GM21576 (cell line): Measurements from ENCODE around the gene LAIR1.
"Not testable (repeated sequence)": the region's sequence is repeated elsewhere in the genome, so short reads cannot be mapped to it uniquely, and the experiment has no call there.

ENCODE experiments used
- ATAC-seq: cut with Tn5 transposase; IDR thresholded peaks from one replicate; pipeline ENCODE4 v1.9.1; 2021; ENCODE audit warnings: mild to moderate bottlenecking, moderate library complexity; ENCODE audit not compliant: unreplicated experiment

Gene LAIR1

DNA sequence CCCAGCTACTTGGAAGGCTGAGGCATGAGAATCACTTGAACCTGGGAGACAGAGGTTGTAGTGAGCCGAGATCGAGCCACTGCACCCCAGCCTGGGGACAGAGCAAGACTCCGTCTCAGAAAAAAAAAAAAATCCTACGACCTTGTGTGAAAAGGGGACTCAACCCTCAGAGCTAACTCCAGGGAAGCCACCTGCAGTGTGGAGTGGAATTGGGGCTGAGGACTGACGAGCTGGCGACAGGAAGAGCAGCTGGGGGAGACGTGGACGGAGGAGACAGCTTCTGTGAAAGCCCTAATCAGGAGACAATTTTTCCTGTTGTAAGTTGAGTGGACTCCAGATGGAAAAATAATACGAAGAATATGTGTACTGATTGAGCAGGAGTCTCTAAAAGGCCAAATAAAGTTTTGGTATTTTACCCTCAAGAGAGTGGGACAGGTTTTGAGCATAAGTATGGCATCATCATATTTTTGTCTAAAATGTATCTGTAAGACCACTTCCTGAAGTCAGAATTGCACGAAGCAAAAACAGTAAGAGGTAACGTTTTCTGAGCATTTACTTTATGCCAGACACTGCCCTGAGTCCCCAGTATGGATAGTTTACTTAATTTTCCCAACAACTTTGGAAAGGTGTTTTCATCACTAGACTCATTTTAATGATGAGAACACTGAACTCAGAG lies 12.0 kb upstream of the LAIR1 start:
- no peak for ATAC-seq

DNA sequence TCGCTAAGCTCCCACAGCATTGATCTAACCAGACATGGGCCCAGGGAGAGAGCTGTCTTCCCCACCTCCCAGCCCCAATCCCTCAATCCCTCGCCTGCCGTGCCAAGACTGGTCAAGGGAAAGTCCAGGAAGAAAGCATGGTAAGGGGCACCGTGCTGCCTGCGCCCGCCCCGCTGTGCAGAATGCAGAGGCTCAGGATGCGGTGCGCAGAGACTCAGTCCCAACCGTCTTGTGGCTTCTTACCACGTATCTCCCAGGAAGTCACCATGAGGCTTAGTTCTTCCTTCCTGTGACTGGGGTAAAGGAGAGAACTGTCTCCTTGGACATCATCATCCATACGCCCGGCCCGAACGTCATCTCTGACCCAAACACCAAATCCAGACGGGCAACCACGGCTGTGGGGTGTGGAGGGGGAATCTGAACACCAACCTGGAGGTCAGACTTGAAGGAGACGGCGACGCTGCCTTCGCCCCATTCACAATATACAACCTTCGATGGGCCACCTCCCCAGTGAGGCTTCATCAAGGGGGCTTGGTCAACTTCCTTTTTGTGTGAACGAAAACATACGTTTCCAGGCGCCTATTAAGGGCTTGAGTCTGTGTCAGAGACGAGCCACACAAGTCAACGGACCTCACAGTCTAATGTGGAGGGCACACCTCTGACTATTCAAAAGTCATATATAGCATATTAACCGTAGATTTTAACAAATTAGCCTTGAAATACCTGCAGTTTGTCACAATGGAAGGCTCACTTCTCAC lies 10.6 kb upstream of the LAIR1 start:
- not testable (repeated sequence) for ATAC-seq

DNA sequence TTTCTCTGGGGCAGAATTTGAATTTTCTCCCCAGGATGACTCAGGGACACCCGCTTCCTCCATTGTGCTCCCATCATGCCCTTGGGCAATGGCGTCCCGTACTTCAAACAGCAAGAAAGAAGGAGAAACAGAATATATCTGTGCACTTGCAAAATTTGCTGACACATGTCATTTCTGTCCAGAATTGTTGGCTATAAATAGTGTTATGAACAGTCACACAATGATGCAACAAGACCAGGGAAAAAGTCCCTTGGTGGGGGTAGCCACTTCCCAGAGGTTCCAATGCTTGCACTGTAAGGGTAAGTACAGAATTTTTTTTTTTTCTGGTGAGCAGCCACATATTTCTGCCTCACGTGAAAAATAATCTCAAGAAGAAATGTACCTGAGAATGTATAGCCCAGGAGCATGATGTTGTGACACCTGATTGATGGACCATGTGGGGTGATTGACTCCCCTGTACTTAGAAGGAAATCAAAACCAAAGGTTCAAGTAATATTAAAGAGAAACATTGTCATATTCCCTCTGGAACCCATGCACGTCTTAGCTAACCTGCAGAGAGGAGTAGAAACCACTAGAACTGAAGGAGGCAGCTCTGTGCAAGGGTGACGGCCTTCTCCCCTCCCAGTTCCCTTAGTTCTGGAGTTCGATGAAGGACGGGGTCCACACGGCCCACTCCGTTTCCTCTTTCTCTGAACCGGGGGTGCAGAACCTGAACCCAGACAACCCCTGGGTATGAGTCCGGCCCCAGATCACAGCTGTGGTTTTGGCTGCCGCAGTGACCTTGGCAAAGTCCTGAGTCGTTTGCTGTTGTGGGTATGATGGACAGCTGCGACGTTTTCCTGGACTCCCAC lies 9.3 kb upstream of the LAIR1 start:
- ATAC-seq, result no peak

DNA sequence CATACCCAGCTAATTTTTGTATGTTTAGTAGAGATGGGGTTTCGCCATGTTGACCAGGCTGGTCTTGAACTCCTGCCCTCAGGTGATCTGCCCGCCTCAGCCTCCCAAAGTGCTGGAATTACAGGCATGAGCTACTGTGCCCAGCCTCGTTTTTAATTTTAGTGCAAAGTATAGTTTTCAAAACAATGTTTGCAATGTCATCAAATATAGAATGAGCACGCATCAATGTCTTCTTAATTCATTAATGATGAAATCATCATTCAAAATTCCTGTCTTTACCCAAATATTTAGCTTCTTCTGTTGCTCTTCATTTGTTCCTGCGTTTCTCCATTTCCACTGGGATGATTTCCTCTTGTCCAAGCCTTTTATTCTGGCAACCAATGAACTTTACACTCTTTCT lies 6.7 kb upstream of the LAIR1 start:
- ATAC-seq, result not testable (repeated sequence)

DNA sequence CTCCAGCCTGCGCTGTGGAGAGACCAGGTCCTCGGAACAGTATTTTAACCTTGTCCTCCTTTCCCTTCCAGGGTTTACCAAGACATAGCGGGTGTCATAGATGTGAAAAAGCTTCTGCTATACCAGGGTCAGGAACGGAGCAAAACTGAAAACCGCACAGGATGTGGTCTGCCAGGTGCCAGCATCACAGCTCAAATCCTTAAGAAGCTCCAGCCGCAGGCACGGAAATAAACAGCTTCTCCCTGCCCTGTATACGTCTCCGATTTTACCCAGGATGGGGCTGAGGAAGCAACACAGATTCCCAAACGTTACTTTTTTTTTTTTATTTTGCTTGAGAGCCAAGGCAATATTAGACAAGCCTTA lies 5.7 kb upstream of the LAIR1 start:
- ATAC-seq, result not testable (repeated sequence)

DNA sequence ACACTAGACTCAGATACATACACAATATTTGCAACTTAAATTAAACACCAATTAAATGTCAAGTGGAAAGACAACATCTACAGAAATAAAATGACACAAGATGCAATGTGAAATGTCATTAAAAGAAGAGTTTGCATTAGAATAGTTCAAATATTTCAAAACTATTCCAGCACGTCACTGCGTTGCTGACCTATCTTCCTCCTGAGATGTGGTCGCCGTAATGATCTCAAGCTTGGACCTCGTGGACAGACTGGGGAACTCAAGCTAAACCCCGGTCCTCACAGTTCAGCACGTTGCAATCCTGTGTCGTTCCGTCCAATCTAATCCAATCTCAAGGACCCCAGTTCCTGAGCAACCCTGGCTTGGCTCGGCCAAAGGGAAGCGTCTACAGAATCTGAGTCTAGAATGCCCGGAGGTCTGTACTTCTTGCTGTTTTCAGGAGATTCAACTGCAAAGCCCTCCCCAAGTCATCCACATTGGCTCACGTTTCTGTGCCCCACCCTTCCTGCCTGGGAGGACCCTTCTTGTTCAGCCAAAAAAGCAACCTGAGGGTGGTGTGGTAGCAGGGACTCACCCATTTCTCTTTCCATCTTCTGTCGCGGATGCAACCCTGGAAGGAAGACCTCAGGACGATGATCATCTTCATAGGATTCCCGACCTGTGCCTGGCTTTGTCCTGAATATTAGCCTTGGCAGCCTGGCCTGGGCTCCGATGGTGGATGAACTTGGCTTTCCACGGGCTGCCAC lies 5.1 kb upstream of the LAIR1 start:
- not testable (repeated sequence) for ATAC-seq

DNA sequence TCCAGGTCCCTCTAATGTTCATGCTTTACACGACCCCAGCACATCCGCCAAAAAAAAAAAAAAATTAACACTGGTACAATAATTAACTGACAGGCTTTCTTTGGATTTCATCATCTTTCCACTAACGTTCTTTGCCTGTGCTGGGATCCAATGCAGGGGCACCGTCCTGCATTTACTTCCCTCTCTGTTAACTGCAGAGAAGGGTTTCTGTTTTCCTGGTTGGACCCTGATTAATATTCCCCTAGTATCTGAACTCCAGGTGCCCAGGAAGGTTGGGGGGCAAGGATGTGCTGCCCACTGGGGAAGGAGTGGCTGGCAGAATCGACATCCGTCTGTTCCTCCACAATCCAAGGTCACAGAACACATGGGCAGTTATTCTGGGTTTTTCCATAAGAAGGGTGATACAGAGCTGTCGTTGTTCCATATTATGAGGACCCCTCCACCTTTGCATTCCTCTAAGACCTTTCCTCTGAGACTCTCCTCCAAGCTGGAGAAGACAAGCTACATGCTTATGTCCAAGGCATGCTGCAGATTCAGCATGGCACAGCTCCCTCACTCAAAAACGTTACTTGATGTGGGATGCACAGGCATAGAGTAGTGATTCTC lies 4.5 kb upstream of the LAIR1 start:
- no peak for ATAC-seq

DNA sequence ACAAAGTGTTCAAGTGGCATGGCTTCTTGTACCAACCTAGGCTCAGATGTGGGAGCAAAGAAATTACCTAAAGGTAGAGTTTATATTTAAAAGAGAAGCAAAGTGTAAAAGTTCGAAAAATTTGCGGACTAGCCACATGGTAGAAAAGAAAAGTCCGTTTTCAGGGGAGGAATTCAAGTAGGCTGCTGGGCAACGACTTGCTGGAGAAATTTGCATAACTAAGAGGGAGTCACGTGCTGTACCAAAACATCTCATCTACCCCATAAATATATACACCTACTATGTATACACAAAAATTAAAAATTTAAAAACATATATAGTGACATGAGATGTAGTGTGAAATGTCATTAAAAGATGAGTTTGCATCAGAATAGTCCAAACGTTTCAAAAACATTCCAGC lies 2.1 kb upstream of the LAIR1 start:
- no peak for ATAC-seq

DNA sequence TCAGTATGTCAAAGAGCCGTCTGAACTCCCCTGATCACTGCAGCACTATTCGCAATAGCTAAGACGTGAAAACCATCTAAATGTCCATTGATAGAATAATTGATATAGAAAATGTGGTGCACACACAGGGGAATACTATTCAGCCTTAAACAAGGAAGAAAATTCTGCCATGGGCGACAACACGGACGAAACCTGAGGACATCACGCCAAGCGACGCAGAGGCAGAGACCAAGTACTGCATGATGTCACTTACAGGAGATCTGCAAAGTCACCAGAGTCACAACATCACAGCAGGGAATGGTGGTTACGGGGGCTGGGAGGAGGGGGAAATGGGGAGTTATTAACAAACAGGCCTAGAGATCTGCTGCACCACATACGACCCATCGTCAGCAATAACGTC lies 1.1 kb upstream of the LAIR1 start:
- not testable (repeated sequence) for ATAC-seq

DNA sequence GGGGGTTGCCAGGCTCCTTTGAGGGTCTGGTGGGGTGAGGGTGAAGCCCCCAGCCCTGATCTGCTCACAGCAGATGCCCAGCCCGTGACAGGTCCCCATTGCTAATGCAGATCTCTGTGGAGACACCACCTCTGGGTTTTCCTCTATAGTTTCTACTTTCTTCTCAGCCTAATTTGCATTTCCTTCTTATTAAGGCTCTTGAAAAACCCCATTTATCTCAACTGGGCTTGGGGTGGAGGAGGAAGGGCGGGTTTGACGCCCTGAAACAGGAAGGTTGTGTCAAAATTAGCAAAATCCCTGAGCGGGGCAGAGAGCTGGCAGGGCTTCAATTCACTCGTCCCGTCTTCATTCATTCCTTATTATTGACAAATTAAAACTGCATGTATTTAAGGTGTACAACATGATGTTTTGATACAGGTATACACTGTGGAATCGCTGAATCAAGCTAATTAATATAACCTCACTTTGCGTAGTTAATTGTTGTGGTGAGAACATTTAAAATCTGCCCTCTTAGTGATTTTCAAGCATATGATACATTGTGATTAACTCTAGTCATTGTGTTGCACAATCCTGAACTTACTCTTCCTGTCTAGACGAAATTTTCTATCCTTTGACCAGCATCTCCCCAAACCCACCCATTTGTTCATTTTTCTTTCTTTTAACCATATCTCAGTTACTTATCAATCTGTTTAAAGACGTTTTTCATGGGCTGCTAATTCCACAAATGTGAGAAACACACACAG lies 2.9 kb downstream of the LAIR1 start:
- not testable (repeated sequence) for ATAC-seq

DNA sequence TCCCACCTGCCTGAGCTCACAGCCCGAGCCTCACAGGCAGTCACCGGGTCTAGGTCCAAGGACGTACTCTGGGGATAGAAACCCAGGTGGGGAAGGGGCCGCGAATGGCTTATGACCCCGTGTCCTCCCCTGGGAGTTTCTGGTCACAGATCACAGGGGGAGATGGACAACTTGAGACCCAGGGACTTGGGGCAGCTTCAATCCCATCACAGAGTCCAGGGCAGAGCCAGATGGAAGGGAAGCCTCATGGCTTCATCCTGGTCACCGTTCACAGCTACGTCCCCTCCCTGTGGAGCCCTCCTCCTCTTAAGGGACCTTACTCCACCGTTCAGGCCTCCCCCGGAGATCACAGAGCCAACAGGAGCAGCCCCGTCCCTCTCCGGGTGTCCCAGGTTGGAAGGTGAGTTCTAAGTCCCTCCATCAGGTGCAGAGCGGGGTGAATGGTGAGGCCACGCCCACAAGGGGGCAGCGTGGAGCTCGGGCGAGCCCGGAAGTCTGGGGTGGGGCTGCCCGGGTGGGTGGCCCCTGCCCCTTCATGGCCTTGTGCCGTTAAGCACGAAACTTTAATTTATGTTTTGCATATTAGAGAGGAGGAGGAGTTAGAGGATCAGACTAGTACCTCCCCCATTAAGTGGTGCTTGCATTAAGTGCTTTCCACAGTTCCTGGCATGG lies 5.4 kb downstream of the LAIR1 start:
- not testable (repeated sequence) for ATAC-seq

DNA sequence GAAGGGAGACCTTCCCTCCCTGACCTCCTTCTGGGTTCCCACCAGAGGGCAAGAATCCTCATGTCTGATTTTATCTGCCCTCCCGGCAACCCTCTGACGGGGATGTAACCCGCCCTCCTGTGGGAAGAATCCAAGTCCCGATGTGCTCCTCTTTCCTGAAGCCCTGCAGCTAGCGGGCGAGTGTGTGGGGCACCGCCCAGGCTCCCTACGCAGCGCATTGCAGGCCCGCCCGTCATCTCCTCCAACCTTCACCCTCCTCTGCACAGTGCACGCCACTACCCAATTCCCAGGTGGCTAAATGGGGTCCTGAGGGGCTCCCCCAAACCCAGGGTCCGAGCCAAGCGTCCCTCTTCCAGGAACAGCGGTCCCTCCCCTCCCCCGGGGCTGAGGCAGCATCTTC lies 7.3 kb downstream of the LAIR1 start:
- no peak for ATAC-seq

DNA sequence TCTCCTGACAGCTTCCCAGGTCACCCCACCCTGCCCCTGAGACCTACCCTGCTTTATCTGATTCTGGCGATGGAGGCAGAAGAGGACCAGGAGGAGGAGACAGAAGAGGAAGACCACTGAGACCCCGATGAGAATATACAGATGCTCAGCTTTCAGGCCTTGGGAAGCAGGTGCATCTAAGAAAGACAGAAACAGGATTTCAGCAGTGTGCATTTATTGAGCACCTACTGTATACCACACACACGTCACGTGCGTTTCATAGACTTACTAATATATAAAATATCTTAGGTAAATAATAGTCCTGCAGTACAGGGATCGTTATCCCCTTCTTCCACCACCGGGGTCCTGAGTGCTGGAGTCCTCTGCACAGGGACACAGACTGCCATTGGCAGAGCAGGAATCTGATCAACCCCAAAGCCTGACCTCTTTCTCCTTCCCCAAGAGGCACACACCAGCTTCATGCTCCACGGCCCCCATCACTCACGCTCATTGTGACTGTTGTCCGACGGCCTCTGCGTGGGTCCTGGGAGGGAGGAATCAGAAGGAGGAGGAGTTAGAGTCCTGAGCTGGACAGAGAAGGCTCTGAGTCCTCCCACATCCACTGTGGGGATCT lies 8.2 kb downstream of the LAIR1 start:
- no peak for ATAC-seq

DNA sequence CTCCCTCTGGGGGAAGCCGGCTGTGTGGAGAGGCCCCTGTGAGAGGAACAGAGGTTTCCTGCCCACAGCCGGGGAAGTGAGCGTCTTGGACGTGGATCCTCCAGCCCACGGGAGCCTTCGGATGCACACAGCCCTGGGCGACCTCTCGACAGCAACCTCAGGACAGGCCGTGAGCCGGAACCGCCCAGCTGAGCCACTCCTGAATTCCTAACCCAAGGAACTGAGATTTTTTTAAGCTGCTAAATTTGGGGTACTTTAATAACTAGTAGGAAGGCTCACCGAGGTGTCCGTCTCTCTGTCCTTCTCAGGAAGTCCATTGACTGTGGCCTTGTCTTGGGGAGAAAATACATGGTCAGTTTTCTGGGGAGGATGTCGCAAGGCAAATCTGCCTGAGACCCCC lies 9.1 kb downstream of the LAIR1 start:
- no peak for ATAC-seq

DNA sequence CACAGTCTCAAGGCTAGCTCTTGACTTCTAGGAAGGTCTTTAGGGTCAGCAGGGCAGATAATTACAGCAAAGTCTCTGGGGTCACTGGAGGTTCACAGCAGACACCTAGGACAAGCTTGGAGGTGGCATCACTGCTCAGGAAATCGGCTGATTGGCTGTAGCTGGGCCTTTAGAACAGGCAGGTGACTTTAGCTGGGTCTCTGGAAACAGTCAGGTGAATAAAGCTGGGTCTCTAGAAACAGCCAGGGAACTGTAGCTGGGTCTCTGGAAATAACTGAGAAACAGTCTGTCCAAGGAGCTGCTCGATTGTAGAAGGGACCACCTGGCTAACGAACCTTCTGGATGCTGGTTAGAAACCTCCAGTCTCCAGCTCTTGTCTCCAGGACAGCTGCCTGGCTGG lies 10.0 kb downstream of the LAIR1 start:
- no peak for ATAC-seq

DNA sequence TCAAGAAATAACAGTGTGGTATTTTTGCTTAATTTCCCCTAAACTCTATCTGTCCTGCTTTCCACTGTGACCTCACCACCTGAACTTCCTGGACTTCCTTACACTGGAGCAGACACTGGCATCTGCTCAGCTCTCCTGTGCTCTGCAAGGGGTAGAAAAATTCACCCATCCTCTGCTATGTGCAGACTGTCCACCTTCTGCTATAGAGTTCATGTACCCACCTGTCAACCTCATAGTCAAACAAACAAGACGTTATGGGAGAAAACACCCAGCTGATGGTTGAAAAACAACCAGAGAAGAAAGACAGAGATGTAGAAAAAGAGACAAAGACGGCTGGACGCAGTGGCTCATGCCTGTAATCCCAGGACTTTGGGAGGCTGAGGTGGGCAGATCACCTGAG lies 12.2 kb downstream of the LAIR1 start:
- no peak for ATAC-seq

DNA sequence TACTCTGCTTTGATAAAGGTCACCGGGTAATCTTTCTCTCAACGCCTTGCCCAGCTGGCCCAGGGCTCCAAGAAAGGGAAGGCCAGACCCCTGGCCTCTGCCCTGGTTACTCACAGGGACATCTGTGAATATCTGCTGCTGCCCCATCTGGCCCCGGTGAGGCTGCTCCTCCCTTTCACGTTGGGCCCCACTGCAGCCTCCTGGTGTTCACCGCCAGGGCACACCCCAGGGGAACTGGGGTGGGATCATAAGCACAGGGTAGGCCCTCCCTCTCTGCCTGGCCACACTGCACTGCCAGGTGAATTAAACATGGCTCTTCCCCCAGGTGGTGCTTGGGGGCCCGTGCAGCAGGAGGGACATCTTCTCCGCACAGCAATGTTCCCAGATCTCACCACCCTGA lies 12.7 kb downstream of the LAIR1 start:
- ATAC-seq, result no peak

DNA sequence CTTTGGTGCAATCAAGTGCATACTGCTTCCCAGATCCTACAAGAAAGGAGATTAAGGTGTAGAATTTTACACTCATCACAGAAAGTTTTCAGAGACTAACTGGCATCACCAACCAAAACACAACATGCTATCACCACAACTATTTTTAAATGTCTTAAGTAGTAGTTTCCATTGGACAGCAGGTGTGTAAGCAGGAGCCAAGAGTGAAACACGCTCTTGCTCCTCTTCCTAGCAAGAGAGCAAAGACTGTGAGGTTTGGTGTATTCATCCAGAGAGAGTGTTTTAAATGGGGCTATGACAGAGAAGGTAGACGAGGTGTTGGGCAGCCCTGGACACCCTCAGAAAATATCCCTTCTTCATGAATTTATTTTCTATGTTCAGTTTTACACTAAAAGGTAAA lies 13.3 kb downstream of the LAIR1 start:
- no peak for ATAC-seq

DNA sequence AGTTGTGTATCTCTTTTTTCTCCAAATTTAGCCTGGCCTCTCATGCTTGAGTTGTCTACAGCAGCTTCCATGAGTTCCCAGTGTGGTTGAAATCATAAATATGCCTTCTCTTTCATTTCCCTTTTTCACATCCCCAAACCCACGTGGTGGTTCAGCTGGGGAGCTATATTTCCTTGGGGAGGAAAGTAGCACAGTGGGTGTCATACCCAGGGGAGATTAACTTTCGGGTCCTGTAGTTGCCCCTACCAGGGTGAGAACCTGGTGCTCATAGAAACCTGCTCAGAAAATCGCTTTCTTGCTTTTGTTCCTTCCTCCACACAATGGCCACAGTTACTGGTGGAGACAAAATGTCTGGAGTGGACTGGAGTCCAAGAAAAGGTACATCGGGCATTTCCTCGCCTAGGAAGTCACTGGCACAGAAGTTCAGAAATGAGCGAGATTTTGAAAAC lies 18.8 kb downstream of the LAIR1 start:
- ATAC-seq, result no peak
